SU-DHL-6 (cell line): Measurements from ENCODE around the gene FSIP1.

Source experiments
- H2AFZ ChIP-seq: fragments of 200-600 bp; sonication (generic); 2 replicates; pipeline ENCODE4 v1.6.1; 2014; ENCODE audit warnings: low read depth, mild to moderate bottlenecking, moderate library complexity, mixed read lengths, antibody characterized with exemption, low read length; ENCODE audit not compliant: severe bottlenecking
- H3F3A ChIP-seq: fragments of 200-600 bp; shearing (Covaris generic); 2 replicates; pipeline ENCODE4 v1.6.0; 2016; ENCODE audit warnings: antibody characterized with exemption, mild to moderate bottlenecking; ENCODE audit not compliant: insufficient read depth
- H3K27ac ChIP-seq: fragments of 200-600 bp; sonication (generic); 2 replicates; pipeline ENCODE4 v1.5.1; 2016; ENCODE audit warnings: low read depth, mild to moderate bottlenecking, low read length, moderate library complexity, mixed read lengths
- H3K27me3 ChIP-seq: fragments of 200-600 bp; sonication (generic), shearing (Covaris generic); 2 replicates; pipeline ENCODE4 v1.6.0; 2014; ENCODE audit warnings: mild to moderate bottlenecking, low read length
- H3K36me3 ChIP-seq: fragments of 200-600 bp; sonication (generic); 2 replicates; pipeline ENCODE4 v1.6.1; 2014; ENCODE audit warnings: mild to moderate bottlenecking, low read length, mixed read lengths
- H3K4me2 ChIP-seq: fragments of 300-600, 200-600 bp; shearing (Covaris generic), sonication (generic); 2 replicates; pipeline ENCODE4 v1.6.0; 2014; ENCODE audit warnings: low read length, low read depth, mild to moderate bottlenecking; ENCODE audit not compliant: poor library complexity, severe bottlenecking
- H3K4me3 ChIP-seq: fragments of 200-600 bp; sonication (generic); 2 replicates; pipeline ENCODE4 v1.5.1; 2014; ENCODE audit warnings: antibody characterized with exemption, low read length, mild to moderate bottlenecking, mixed read lengths; ENCODE audit not compliant: insufficient read depth, poor library complexity, severe bottlenecking
- H3K79me2 ChIP-seq: fragments of 200-600 bp; sonication (generic); 2 replicates; pipeline ENCODE4 v1.6.1; 2014; ENCODE audit warnings: mild to moderate bottlenecking, low read length, moderate library complexity; ENCODE audit not compliant: insufficient read depth
- H3K9ac ChIP-seq: fragments of 200-600 bp; sonication (generic); 2 replicates; pipeline ENCODE4 v1.7.0; 2014; ENCODE audit warnings: mild to moderate bottlenecking, low read length
- H3K9me2 ChIP-seq: fragments of 200-600 bp; sonication (generic); replicated peaks from 2 replicates; pipeline ENCODE4 v1.6.1; 2014; ENCODE audit warnings: low read length; ENCODE audit not compliant: insufficient read depth
- H3K9me3 ChIP-seq: fragments of 200-600 bp; sonication (generic); 2 replicates; pipeline ENCODE4 v1.6.1; 2014; ENCODE audit warnings: low read length, mixed read lengths; ENCODE audit not compliant: insufficient read depth
- H4K20me1 ChIP-seq: fragments of 200-600 bp; sonication (generic); 2 replicates; pipeline ENCODE4 v1.6.1; 2014; ENCODE audit warnings: low read depth, mild to moderate bottlenecking, antibody characterized with exemption, low read length, moderate library complexity, mixed read lengths
- EZH2phosphoT487 ChIP-seq: fragments of 200-600 bp; sonication (generic), shearing (Covaris generic); conservative IDR thresholded peaks from 2 replicates; pipeline ENCODE4 v1.6.1; 2018; ENCODE audit warnings: mild to moderate bottlenecking, antibody characterized with exemption, low read length, moderate library complexity, mixed read lengths
- TF ChIP-seq, protein P1 (sequence below): fragments of 200-600 bp; sonication (generic); IDR thresholded peaks from one replicate; pipeline ENCODE4 v1.5.1; 2017; ENCODE audit warnings: antibody characterized with exemption, mild to moderate bottlenecking, low read length, moderate library complexity; ENCODE audit not compliant: insufficient read depth, poor library complexity, severe bottlenecking

The FSIP1 gene

GRCh38 chr15:39658740-39659139 lies 123.9 kb downstream of the FSIP1 start:
- Histone ChIP-seq H3K9ac (no peak overlapping the region), H3K27me3 (no peaks in the 10 kb centered on the region), H2AFZ (no peak overlapping the region), H4K20me1 (no peaks in the 10 kb centered on the region), H3K9me3 (no peaks in the 10 kb centered on the region; the same call in 1 of the 2 replicates), H3F3A (no peaks in the 10 kb centered on the region), H3K4me3 (no peak overlapping the region), H3K79me2 (no peaks in the 10 kb centered on the region), H3K36me3 (no peaks in the 10 kb centered on the region), H3K4me2 (no peak overlapping the region), H3K9me2 (no peaks in the 10 kb centered on the region), H3K27ac (no peak overlapping the region)
- TF ChIP-seq, protein P1, sequence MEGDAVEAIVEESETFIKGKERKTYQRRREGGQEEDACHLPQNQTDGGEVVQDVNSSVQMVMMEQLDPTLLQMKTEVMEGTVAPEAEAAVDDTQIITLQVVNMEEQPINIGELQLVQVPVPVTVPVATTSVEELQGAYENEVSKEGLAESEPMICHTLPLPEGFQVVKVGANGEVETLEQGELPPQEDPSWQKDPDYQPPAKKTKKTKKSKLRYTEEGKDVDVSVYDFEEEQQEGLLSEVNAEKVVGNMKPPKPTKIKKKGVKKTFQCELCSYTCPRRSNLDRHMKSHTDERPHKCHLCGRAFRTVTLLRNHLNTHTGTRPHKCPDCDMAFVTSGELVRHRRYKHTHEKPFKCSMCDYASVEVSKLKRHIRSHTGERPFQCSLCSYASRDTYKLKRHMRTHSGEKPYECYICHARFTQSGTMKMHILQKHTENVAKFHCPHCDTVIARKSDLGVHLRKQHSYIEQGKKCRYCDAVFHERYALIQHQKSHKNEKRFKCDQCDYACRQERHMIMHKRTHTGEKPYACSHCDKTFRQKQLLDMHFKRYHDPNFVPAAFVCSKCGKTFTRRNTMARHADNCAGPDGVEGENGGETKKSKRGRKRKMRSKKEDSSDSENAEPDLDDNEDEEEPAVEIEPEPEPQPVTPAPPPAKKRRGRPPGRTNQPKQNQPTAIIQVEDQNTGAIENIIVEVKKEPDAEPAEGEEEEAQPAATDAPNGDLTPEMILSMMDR = no peak
- TF ChIP-seq EZH2phosphoT487 = no peak

GRCh38 chr15:39657668-39658067 lies 125.0 kb downstream of the FSIP1 start:
- Histone ChIP-seq H4K20me1 (no peaks in the 10 kb centered on the region), H3K9ac (no peak overlapping the region), H3F3A (no peaks in the 10 kb centered on the region), H3K27ac (no peak overlapping the region), H3K4me3 (no peak overlapping the region), H3K79me2 (no peaks in the 10 kb centered on the region), H3K36me3 (no peaks in the 10 kb centered on the region), H3K9me2 (no peaks in the 10 kb centered on the region), H3K27me3 (no peaks in the 10 kb centered on the region), H3K4me2 (no peak overlapping the region), H2AFZ (no peak overlapping the region), H3K9me3 (no peaks in the 10 kb centered on the region; the same call in 1 of the 2 replicates)
- TF ChIP-seq, protein P1 = no peak
- no peak for TF ChIP-seq EZH2phosphoT487

- no peak overlapping the region for H3K4me2 ChIP-seq
- H3F3A ChIP-seq = no peaks in the 10 kb centered on the region
- H3K27me3 ChIP-seq = no peaks in the 10 kb centered on the region
- no peak overlapping the region for H2AFZ ChIP-seq
- H3K36me3 ChIP-seq = no peaks in the 10 kb centered on the region
- H3K9ac ChIP-seq = no peak overlapping the region
- H3K9me3 ChIP-seq = no peaks in the 10 kb centered on the region; the same call in 1 of the 2 replicates
- H3K27ac ChIP-seq = no peak overlapping the region
- H4K20me1 ChIP-seq = no peaks in the 10 kb centered on the region
- no peak overlapping the region for H3K4me3 ChIP-seq
- H3K79me2 ChIP-seq = no peaks in the 10 kb centered on the region
- TF ChIP-seq, protein P1 = no peak
- no peak for TF ChIP-seq EZH2phosphoT487
- H3K9me2 ChIP-seq = no peaks in the 10 kb centered on the region
Measured at GRCh38 chr15:39657181-39657580, 125.5 kb downstream of the FSIP1 start.

DNA sequence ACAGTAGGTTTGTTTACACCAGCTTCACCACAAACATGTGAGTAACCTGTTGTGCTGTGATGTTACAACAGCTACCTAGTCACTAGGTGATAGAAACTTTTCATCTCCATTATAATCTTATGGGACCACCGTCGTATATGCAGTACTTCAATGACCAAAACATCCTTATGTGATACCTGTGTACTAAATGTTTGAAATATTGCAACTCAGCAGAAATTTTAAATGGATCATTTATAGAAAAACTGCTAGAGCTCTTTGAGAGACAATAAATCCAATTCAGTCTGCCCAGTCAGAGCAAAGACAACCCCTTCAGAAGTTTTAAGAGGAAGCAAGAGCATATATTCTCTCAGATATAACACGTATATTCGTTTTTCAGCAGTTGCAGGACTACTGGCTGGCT lies 128.3 kb downstream of the FSIP1 start:
- no peaks in the 10 kb centered on the region; the same call in 1 of the 2 replicates for H3K9me3 ChIP-seq
- no peaks in the 10 kb centered on the region for H3K79me2 ChIP-seq
- H2AFZ ChIP-seq = no peak overlapping the region
- no peaks in the 10 kb centered on the region for H3K36me3 ChIP-seq
- no peaks in the 10 kb centered on the region for H3K9me2 ChIP-seq
- H3K27me3 ChIP-seq = no peaks in the 10 kb centered on the region
- H3K27ac ChIP-seq = no peak overlapping the region
- H3K9ac ChIP-seq = no peak overlapping the region
- no peak overlapping the region for H3K4me3 ChIP-seq
- no peak overlapping the region for H3K4me2 ChIP-seq
- no peaks in the 10 kb centered on the region for H3F3A ChIP-seq
- no peaks in the 10 kb centered on the region for H4K20me1 ChIP-seq
- TF ChIP-seq, protein P1 = no peak
- no peak for TF ChIP-seq EZH2phosphoT487
